GM18951 (cell line): ENCODE measurements around the gene THSD4.

Source experiments
- POLR2A ChIP-seq: IDR thresholded peaks from 4 replicates; pipeline ENCODE4 v1.6.1; 2011; ENCODE audit warnings: mild to moderate bottlenecking; ENCODE audit not compliant: insufficient read length, insufficient read depth; ENCODE audit errors: extremely low read depth
- in situ Hi-C: fragments of 300-500 bp; cut with MboI; formaldehyde crosslinking; loops from one replicate; pipeline ENCODE4 v1.12.0; 2022; ENCODE audit warnings: low sequenced_read_pairs, mixed read lengths, inconsistent platforms; ENCODE audit not compliant: unreplicated experiment

The THSD4 gene

DNA sequence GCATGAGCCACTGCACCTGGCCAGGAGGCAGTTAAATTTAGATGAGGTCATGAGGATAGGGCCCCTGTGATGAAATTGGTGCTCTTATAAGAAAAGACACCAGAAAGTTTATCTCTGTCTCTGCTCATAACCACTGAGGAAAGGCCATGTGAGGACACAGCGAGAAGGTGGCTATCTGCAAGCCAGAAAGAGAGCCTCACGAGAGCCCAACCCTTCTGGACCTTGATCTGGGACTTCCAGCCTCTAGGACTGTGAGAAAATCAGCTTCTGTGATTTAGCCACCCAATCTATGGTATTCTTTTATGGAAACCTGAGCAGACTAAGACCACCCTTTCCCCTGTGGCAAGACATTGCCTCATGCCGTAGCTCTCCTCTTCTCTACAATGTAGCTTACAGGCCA lies 337.6 kb downstream of the THSD4 start:
- in situ Hi-C loops: loop anchor here (10.0 kb wide), 1 partner anchor 272 kb away; no protein-coding TSS in a partner anchor
- no peak for TF ChIP-seq POLR2A

DNA sequence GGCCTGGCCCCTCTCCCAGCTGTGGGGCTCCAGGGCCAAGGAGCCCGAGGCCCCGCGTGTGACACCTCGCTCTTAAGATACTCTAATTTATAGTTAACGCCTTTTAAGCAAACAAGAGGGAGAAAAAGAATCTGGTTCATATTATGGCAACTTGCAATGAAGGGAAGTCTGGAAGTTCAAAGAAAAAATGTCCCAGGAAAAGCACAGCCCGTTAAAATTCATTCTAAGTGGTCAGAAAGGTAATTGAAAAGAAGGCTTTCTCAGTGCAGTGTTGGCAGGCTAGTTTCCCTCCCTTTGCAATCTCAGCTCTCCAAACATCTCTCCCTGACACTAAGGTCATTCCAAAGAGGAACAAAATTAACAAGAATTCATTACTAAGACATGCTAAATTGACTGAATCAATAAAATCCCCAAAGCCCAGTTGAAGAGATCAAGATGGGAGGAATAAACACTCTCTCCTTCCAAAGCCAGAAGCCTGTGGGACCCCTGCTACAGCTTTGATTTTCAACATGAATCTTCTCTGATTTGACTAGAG lies 339.3 kb downstream of the THSD4 start:
- in situ Hi-C loops: loop anchor here (10.0 kb wide), 1 partner anchor 270 kb away; no protein-coding TSS in a partner anchor
- no peak for TF ChIP-seq POLR2A

GRCh38 chr15:71455107-71455506 lies 339.8 kb downstream of the THSD4 start:
- in situ Hi-C loops: loop anchor here (10.0 kb wide), 1 partner anchor 270 kb away; no protein-coding TSS in a partner anchor
- no peak for TF ChIP-seq POLR2A

DNA sequence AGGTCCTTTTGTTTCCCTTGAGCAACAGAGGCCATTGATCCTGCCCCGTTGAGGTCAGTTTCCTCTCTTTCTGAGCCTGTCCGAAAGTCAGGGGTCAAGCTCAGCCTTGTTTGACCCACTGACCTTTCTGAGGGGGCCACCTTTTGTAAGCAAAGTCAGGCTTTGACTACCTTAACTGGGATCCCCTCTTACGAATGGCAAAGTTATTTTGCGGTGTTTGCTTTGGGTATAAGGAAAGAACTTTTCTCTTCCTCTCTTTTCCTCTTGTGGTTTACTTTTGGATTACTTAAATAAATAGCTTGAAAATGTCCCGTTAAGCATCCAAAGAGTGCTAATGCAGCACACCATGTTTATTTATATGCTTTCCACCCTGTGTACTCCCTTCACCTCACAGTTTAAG lies 340.6 kb downstream of the THSD4 start:
- in situ Hi-C loops: loop anchor here (10.0 kb wide), 1 partner anchor 269 kb away; no protein-coding TSS in a partner anchor
- TF ChIP-seq POLR2A: no peak

DNA sequence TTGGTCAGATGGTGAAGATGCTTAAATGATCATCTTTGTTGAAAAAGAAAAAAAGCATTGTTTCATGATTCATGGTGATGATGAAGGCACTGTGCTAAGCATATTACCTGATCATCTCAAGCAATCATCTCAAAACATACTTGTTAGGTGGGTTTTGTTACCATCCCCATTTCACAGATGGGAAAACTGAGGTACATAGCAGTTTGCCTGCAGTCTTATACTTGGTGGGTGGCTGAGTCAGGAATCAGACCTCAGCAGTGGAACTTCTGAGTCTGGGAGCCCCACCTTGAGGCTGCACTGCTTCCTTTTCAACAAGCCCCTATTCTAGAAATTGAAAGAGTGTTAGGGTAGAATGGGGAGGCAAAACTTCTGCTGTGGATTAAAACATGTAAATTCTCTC lies 341.1 kb downstream of the THSD4 start:
- in situ Hi-C loops: loop anchor here (10.0 kb wide), 1 partner anchor 268 kb away; no protein-coding TSS in a partner anchor

GRCh38 chr15:71456811-71457210 lies 341.5 kb downstream of the THSD4 start:
- in situ Hi-C loops: loop anchor here (10.0 kb wide), 1 partner anchor 268 kb away; no protein-coding TSS in a partner anchor
- no peak for TF ChIP-seq POLR2A

More for the DNA sequence above, 341.1 kb downstream of the THSD4 start:
- TF ChIP-seq POLR2A: no peak

- in situ Hi-C loops: loop anchor here (10.0 kb wide), 1 partner anchor 267 kb away; no protein-coding TSS in a partner anchor
- TF ChIP-seq POLR2A: no peak
These were observed 342.9 kb downstream of the THSD4 start for GRCh38 chr15:71458089-71458660.

GRCh38 chr15:71461748-71462147 lies 346.5 kb downstream of the THSD4 start:
- in situ Hi-C loops: no loop called here
- TF ChIP-seq POLR2A: no peak

GRCh38 chr15:71462638-71463037 lies 347.4 kb downstream of the THSD4 start:
- TF ChIP-seq POLR2A: no peak
- in situ Hi-C loops: no loop called here

- TF ChIP-seq POLR2A: no peak
- in situ Hi-C loops: no loop called here
These were observed 347.9 kb downstream of the THSD4 start for GRCh38 chr15:71463156-71463665.

- in situ Hi-C loops: no loop called here
- TF ChIP-seq POLR2A: no peak
These were observed 350.1 kb downstream of the THSD4 start for GRCh38 chr15:71465131-71465955.

- in situ Hi-C loops: no loop called here
- no peak for TF ChIP-seq POLR2A
These were observed 353.4 kb downstream of the THSD4 start for GRCh38 chr15:71468715-71469114.

DNA sequence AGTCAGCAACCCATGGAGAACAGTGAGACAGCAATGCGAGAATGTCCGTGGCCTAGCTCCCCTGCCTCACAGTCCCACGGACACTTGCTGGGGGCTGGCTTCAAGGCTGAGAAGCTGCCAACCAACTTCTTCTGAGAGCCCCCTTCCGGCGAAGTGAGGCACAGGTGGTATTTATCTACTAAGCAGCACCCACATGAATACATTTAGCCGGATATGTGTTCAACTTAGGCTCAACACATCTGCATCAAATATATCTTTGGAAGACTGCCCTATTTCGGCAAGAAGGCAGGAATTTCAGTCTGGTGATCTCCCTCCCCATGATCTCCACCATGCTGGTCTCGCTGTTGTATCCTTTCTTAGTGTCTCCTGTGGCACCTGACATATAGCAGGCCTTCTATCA lies 354.1 kb downstream of the THSD4 start:
- in situ Hi-C loops: no loop called here
- TF ChIP-seq POLR2A: no peak
